ENCODE data around the gene DSCAML1.
"Not testable (repeated sequence)": the region's sequence is repeated elsewhere in the genome, so short reads cannot be mapped to it uniquely, and the experiment has no call there.

The DSCAML1 gene

DNA sequence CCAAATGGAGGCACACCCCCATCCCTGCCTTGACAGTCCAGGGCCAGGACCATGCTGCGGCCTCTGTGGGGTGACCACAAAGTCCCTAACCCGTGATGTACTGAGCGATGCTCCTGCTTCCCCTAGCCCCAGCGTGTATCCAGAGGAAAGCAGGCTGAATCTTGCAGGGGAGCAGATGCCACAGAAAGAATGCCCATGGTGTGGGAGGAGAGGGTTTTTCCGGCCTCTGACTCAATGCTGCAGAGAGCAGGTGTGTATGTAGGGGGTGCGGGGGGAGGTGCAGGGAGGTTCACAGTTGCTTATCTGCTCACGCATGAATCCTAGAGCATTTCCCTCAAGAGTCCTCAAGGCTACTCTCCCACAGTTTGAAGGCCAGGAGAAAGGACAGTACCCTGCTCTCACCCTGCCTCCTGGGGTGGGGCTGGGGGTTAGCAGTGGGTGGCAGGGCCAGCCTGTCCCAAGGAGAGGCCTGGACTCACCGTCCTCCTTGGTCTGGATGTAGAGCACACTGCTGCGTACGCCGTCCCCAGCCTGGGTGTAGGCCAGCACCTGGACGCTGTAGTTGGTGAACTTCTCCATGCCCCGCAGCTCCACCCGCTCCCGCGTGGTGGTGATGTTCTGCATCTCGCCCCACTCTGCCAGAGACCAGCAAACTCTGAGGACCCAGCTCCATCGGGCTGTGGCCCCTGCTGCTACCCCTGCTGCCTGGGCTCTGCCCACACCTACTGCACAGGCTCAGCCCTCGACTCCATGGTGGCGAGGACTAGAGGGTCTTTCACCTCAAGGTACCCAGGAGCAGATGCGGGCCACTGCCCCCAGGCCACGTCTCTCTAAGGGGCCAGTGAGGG is 338.5 kb downstream of the DSCAML1 start:
- DNase-seq (ENCODE audit: low read depth), result no peak

DNA sequence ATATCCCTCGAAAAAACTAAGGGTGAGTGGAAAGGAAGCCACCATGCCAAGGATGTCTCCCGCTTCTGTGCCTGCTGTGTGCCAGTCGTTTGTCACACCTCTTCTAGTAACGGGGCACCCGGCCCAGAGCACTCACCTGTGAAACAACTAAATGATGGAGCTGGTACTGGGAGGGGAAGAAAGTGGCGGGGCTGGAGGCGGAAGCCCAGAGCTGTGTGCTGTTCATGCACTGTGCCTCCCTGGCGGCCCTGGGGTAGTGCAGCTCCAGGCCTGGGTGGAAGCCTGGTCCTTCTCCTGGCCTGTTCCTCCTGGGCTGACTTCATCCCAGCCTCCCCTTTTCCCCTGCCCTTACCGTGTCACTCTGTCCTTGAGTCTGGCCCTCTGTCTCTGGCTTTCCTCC is 339.2 kb downstream of the DSCAML1 start:
- DNase-seq (ENCODE audit: low read depth), result no peak
- no peak overlapping the region for H3K4me3 ChIP-seq (ENCODE audit: low read depth, low read length)

More for the DNA sequence above, 338.5 kb downstream of the DSCAML1 start:
- no peak overlapping the region for H3K4me3 ChIP-seq (ENCODE audit: low read depth, low read length)

- no peak overlapping the region for H3K4me3 ChIP-seq (ENCODE audit: low read depth, low read length)
- no peak for DNase-seq (ENCODE audit: low read depth)
These were observed 339.8 kb downstream of the DSCAML1 start for GRCh38 chr11:117457031-117457785.

- H3K4me3 ChIP-seq (ENCODE audit: low read depth, low read length); DNase-seq (ENCODE audit: low read depth): not testable (repeated sequence)
These were observed 340.3 kb downstream of the DSCAML1 start for GRCh38 chr11:117456721-117457029.

- no peak for DNase-seq (ENCODE audit: low read depth)
- no peak overlapping the region for H3K4me3 ChIP-seq (ENCODE audit: low read depth, low read length)
These were observed 340.8 kb downstream of the DSCAML1 start for GRCh38 chr11:117456027-117456720.

- no peak overlapping the region for H3K4me3 ChIP-seq (ENCODE audit: low read depth, low read length)
- no peak for DNase-seq (ENCODE audit: low read depth)
These were observed 342.5 kb downstream of the DSCAML1 start for GRCh38 chr11:117454564-117454917.

- DNase-seq (ENCODE audit: low read depth), result no peak
- H3K4me3 ChIP-seq (ENCODE audit: low read depth, low read length), result no peak overlapping the region
These were observed 343.0 kb downstream of the DSCAML1 start for GRCh38 chr11:117453886-117454563.

- H3K4me3 ChIP-seq (ENCODE audit: low read depth, low read length), result no peak overlapping the region
- DNase-seq (ENCODE audit: low read depth), result no peak
These were observed 347.8 kb downstream of the DSCAML1 start for GRCh38 chr11:117449111-117449693.

DNA sequence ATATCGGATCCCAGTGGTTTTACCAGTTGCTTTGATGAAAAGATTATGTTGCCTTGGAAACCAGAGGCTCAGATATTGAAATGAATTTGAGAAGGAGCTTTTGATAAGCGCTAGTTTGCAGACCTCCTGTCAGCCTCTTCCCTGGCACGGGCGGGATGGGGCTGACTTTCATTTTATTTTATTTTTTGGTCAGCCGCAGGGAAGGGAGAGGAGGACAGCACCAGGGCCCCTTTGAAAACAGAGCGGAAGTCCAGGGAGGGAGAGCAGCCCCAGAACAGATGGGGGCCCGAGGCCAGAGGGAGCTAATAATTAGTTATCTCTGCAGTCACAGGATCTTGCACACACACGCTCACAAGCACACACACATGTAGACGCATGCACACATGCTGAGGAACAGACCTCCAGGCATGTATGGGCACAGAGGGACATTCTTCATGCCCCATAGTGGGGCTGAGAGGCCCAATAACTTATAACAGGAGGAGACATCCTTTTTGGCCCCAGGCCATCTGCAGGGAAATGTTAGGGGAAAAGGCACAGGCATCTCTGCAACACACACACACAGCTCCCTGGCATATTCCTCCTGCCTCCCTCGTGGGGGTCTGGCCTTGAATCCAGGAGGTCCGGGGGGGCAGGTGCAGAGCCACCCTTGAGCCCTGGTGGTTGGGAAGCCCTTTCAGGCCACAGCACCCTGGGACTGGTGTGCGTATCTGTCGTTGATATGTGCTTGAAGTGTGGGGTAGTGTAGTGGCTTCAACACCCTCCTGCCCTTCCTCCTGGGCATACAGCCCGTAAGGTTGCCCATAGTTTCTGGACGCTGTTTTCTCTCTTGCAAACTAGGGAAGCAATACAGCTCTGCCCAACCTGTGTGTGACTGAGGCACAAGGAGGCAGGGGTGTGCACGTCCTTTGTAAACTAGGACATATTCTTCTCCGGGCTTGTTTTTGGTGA is 352.0 kb downstream of the DSCAML1 start:
- H3K4me3 ChIP-seq (ENCODE audit: low read depth, low read length), result no peak overlapping the region
- DNase-seq (ENCODE audit: low read depth), result no peak

DNA sequence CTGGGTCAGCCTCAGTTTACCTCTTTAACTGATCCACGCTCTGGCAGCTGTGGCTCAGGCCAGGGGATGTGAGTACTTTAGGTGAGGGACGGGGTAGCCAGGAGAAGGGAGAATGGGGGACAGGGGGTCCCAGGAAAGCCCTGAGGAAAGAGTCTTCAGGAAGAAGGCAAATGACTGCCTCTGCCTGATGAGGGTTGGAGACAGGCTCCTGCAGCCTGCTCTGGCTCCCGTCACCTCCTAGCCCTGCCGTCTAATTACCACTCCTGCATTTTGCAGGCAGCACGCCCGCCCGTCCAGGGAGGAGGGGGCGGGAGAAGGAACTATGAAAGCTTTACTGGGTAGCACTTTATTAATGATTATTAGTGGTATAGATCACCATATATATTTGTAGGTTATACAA is 352.8 kb downstream of the DSCAML1 start:
- H3K4me3 ChIP-seq (ENCODE audit: low read depth, low read length), result no peak overlapping the region
- DNase-seq (ENCODE audit: low read depth), result no peak

DNA sequence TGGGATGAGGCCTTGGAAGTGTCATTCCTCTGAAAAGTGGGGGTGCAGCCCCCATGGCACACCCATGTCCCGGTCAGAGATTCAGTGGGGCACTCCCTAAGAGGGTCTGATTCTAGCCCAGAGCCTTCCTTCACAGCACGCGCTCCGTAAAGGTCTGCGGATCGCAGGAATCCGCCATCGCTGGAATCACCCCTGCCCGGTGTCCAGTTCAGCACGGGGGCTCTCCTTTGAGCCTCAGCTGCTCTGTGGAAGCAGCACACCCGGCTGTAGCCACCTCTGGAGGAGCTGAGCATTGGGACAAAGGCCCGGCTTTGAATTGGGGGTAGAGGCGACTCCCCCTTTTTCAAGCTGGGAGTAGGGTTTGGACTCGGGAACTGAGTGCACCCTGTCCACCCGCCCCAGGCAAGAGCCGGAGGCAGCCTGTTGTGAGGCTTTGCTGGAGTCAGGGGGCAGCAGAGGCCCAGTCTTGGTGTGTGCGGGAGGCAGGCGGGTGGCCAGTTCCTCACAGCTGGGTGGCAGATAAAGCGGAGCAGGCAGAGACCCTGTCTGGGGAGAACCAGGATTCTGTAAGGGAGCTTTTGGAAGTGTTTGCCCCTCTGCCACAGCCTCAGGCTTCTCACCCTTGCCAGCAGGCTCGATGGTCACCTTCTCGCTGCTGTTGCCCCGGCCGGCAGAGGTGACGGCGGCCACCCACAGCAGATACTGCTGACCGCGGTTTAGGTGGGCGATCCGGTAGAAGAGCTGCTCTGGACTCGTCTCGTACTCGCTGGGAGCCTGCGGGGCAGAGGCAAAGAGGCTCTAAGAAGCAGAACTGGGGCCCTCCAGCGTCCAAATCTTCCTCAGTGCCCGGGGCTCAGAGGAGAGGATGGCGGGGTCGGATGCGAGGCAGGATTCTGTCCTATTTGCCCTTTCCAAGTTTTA is 353.5 kb downstream of the DSCAML1 start:
- peak; percentile 4 for DNase-seq (ENCODE audit: low read depth)
- H3K4me3 ChIP-seq (ENCODE audit: low read depth, low read length), result no peak overlapping the region

- no peak overlapping the region for H3K4me3 ChIP-seq (ENCODE audit: low read depth, low read length)
- no peak for DNase-seq (ENCODE audit: low read depth)
These were observed 354.2 kb downstream of the DSCAML1 start for GRCh38 chr11:117442869-117443239.

GRCh38 chr11:117442049-117442868 is 354.8 kb downstream of the DSCAML1 start:
- no peak overlapping the region for H3K4me3 ChIP-seq (ENCODE audit: low read depth, low read length)
- no peak for DNase-seq (ENCODE audit: low read depth)

DNA sequence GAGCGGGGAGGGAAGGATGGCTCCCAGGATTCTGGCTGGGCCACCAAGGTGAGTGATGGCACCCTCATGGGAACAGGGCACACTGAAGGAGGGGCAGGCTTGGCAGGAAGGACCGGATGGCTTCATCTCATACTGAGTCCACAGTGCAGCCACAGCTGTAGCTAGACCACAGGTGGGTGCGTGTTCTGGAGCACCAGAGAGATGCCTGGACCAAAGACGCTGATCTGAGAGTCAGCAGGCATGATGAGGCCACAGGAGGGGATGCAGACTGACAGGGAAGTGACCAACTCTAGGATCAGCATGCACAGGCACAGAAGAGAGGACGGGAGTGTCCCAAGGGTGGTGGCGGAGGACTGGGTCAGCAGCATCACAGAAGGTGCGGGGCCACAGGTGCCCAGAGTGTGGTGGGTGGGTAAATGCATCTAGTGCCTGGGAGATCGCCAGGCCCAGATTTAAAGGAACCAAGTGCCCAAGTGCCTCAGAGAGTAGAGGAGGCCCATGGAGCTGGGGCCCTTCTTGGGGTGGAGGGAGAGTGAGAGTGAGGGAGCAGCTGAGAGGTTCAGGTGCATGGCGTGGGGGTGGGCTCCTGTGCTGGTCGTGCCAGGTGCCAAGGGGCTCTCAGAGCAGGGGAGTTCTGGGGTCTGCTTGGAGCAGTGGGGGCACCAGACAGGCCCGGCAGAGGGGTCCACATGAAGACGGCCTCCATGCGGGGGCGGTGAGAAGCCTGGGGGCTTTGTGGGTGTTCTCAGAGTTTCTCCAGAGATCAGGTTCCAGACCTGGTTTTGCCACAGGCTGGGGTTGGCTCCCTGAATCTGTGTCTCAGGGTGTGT is 355.7 kb downstream of the DSCAML1 start:
- no peak for DNase-seq (ENCODE audit: low read depth)
- no peak overlapping the region for H3K4me3 ChIP-seq (ENCODE audit: low read depth, low read length)

DNA sequence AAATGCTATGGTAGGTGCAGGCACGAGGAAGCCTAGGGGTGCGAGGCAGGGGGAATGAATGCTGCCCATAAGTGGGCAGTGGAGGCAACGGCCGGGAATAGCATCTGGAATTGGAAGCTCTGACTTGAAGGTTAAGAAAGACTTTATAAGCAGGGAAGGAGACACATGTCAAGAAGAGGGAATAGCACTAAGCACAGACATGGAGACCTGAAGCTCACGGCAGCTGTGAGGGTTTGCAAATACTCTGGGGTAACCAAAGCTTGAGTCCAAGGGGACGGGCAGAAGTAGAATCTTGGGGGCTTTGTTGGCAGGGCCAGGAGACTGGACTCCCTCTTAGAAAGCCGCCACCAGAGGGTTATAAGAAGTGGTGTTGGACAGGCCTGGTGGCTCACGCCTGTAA is 356.8 kb downstream of the DSCAML1 start:
- no peak overlapping the region for H3K4me3 ChIP-seq (ENCODE audit: low read depth, low read length)
- DNase-seq (ENCODE audit: low read depth), result no peak

- no peak overlapping the region for H3K4me3 ChIP-seq (ENCODE audit: low read depth, low read length)
- DNase-seq (ENCODE audit: low read depth), result no peak
These were observed 357.8 kb downstream of the DSCAML1 start for GRCh38 chr11:117439256-117439655.
